NOMO-1 treated with dmso at 0.1 percent for 144 hours (cell line): ENCODE results near the gene UGDH.

Experiments used
- DNase-seq: peaks from one replicate; lab custom pipeline; 2025; ENCODE audit not compliant: unreplicated experiment; lab: John Stamatoyannopoulos, UW

The UGDH gene

DNA sequence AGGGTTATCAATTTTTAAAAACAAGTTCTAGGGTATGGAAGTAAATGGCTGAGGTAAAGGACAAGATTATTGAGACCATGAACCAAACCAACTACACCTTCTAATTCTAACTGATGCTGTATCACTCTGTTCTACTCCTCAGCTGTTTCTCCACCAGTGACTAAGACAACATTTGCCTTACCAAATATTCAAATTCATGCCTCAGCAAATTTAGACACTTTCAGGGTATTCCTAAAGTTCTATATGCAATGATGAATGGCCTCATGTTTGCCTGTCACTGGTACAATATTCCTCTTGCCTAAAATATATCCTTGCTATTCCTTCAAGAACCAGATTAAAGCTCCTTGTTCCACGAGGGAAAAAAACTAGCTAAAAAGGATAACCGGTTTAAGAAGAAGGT is 73.5 kb downstream of the UGDH start:
- DNase-seq = no peak

GRCh38 chr4:39452860-39453587 is 74.2 kb downstream of the UGDH start:
- no peak for DNase-seq

- no peak for DNase-seq
Observed at GRCh38 chr4:39452153-39452859, 74.9 kb downstream of the UGDH start.

DNA sequence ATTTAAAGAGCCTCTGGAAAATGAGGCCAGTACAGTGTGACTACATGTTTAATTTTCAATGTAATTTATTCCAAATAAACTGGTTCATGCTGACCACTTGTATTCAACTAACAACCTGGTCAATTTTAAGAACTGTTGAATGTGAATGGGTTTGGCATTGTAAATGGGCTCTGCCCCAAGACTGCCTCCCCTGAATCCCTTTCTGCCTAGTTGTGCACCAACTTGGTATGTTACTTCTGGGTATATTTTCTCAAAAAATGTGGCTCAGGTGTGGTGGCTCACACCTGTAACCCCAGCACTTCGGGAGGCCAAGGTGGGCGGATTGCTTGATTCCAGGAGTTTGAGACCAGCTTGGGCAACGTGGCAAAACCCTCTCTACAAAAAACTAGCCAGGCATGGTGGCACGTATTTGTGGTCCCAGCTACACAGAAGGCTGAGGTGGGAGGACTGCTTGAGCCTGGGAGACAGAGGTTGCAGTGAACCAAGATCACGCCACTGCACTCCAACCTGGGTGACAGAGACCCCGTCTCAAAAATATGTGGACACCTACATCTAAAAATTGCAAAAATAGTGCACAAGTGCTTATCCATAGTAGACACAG is 75.7 kb downstream of the UGDH start:
- no peak for DNase-seq

DNA sequence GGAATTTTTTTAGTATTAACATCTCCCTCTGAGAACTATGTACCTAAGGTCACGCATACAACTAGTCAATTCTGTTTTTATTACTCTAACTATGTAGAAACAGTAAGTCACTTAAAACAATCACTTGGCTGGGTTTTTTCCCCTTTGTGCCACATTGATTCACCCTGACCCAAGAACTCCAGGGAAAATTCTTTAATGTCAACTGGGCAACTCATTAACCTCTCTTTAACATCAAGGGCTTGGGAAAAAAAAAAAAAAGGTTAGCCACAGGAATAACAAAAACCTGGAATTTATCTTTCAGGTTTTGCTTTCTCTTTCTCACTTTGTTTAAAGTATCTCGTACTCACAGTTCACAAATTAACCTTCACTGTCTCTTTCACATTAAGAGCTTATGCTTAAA is 76.6 kb downstream of the UGDH start:
- DNase-seq = no peak
